A673 (cell line): ENCODE data around the gene EPB41L3.

Experiments used
- CTCF ChIP-seq: fragments of 300-800, 200-600 bp; sonication (generic); conservative IDR thresholded peaks from 2 replicates; pipeline ENCODE4 v1.5.1; 2017; ENCODE audit warnings: low read depth, mild to moderate bottlenecking, antibody characterized with exemption, low read length, moderate library complexity, mixed read lengths
- EZH2 ChIP-seq: fragments of 200-600 bp; sonication (generic); IDR thresholded peaks from 2 replicates; pipeline ENCODE4 v1.6.1; 2017; ENCODE audit warnings: borderline replicate concordance, low read depth, mild to moderate bottlenecking, mixed read lengths, antibody characterized with exemption, low read length; ENCODE audit not compliant: poor library complexity, severe bottlenecking

GRCh38 chr18:5388896-5389295 lies 154.9 kb downstream of the EPB41L3 start:
- no peak for TF ChIP-seq CTCF
- no peak for TF ChIP-seq EZH2
